HepG2 (cell line): ENCODE data around the gene SLC22A31. TPM values are rescaled to one million over a fixed set of nuclear protein-coding genes. Genes with fewer than 3 reads are reported as not detected.
A peak's percentile ranks its signal among the peaks of the same experiment; 100 is the strongest.

Experiments
- HNRNPLL ChIP-seq: fragments of 200-400 bp; formaldehyde crosslinking; IDR thresholded peaks from 2 replicates; pipeline ENCODE4 v1.6.1; 2017; ENCODE audit warnings: mild to moderate bottlenecking, low read depth, low read length; ENCODE audit not compliant: poor library complexity, severe bottlenecking
- POLR2A ChIP-seq, 2 experiments: IDR thresholded peaks; 2 replicates each; pipeline ENCODE4 v1.6.1; 2011; ENCODE audit warnings: low read depth in 2 of 2, low read length in 2 of 2, mild to moderate bottlenecking in 1 of 2, moderate library complexity in 1 of 2; ENCODE audit not compliant: insufficient read depth in 1 of 2
- RBM22 ChIP-seq: fragments of 200-400 bp; formaldehyde crosslinking; optimal IDR thresholded peaks from 2 replicates; pipeline ENCODE3; 2017; ENCODE audit warnings: mild to moderate bottlenecking, low read length, moderate library complexity
- SALL2 ChIP-seq: sonication (generic); formaldehyde crosslinking; IDR thresholded peaks from 2 replicates; pipeline ENCODE4 v1.8.1; 2023; ENCODE audit warnings: mild to moderate bottlenecking, missing genetic modification reagents, inconsistent platforms
- SRY ChIP-seq: sonication (generic); formaldehyde crosslinking; IDR thresholded peaks from 2 replicates; pipeline ENCODE4 v1.8.0; 2022; ENCODE audit warnings: mild to moderate bottlenecking, missing genetic modification reagents
- polyA plus RNA-seq, 8 experiments: library from polyadenylated mRNA; depleted of rRNA in 3 of 8; stranded (reverse) in 7 of 8; unstranded in 1 of 8; fragments of >200 nt; fragmentation: Illumina TruSeq in 4 of 8; extraction: Trizol in 4 of 8; gene quantifications; 2 replicates each; pipeline versions ENCODE4 v1.2.1 to v1.2.3, GENCODE V29; 2011 to 2016; ENCODE audit warnings: low read depth in 4 of 8, missing spikeins in 1 of 8, mixed read lengths in 1 of 8; ENCODE audit not compliant: insufficient read depth in 1 of 8
- total RNA-seq, 5 experiments: library from RNA; depleted of rRNA; stranded (reverse); fragments of >200 nt; fragmentation: Illumina TruSeq; extraction: Trizol; gene quantifications; 2 replicates each; pipeline ENCODE4 v1.2.3, GENCODE V29; 2016; ENCODE audit warnings: low read depth in 1 of 5
- TF ChIP-seq, protein P1 (sequence below): sonication (generic); formaldehyde crosslinking; IDR thresholded peaks from 2 replicates; pipeline ENCODE4 v1.8.1; 2023; ENCODE audit warnings: mild to moderate bottlenecking, missing genetic modification reagents
- TF ChIP-seq, protein P2 (sequence below): sonication (generic); formaldehyde crosslinking; IDR thresholded peaks from 2 replicates; pipeline ENCODE4 v1.4.0; 2020; ENCODE audit warnings: missing genetic modification reagents
- TF ChIP-seq, protein P3 (sequence below): sonication (generic); formaldehyde crosslinking; IDR thresholded peaks from 2 replicates; pipeline ENCODE4 v1.8.1; 2023; ENCODE audit warnings: mild to moderate bottlenecking, moderate library complexity, missing genetic modification reagents

SLC22A31 gene
- total and polyA plus RNA-seq, 2 of the 13 experiments (the other 11 are each of a cell fraction or from before 2014, with no cell fraction given) = 67.3 to 83.3 TPM

DNA sequence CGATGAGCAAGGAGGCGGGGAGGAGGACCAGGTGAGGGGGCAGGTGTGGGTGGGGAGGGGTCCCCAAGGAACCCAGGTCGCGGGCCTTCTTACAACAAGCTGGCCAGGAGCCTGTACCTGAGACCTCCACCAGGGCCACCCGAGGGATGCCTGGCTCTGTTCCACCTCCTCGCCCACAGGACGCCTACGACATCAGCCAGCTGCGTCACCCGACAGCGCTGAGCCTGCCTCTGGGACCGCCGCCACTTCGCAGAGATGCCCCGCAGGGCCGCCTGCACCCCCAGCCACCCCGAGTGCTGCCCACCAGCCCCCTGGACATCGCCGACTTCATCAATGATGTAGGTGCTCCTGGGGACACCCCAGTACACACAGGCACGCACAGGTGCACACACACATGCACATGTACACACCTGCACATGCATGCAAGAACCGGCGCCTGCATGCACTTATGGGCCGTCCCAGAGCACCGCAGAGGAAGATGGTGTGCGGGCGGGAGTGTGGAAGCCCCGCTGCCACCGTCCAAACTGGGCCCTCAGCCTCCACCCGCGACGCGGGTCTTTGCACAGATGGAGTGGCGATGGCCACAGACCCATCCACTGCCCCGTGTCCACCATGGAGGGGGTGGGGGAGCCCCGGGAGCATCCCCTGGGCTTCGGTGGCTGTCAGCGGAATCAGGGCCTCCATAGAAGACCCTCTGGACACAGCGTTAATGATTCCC is 6.6 kb downstream of the SLC22A31 start (continued):
- TF ChIP-seq, protein P1, sequence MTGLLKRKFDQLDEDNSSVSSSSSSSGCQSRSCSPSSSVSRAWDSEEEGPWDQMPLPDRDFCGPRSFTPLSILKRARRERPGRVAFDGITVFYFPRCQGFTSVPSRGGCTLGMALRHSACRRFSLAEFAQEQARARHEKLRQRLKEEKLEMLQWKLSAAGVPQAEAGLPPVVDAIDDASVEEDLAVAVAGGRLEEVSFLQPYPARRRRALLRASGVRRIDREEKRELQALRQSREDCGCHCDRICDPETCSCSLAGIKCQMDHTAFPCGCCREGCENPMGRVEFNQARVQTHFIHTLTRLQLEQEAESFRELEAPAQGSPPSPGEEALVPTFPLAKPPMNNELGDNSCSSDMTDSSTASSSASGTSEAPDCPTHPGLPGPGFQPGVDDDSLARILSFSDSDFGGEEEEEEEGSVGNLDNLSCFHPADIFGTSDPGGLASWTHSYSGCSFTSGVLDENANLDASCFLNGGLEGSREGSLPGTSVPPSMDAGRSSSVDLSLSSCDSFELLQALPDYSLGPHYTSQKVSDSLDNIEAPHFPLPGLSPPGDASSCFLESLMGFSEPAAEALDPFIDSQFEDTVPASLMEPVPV (CRISPR knock-in tag) = no peak
- peak; percentile 29 for TF ChIP-seq HNRNPLL
- TF ChIP-seq POLR2A (IDR thresholded peaks at IDR 0.05; ENCODE audit: insufficient read depth in 1 of 2, low read depth in 2 of 2, low read length in 2 of 2) = peak in 1 of 2 experiments; percentile 7; a peak in 1 of 4 replicates
- TF ChIP-seq SRY = 0 out of 2 replicates have a peak, but pooled peaks have one; percentile 50
- TF ChIP-seq, protein P2, sequence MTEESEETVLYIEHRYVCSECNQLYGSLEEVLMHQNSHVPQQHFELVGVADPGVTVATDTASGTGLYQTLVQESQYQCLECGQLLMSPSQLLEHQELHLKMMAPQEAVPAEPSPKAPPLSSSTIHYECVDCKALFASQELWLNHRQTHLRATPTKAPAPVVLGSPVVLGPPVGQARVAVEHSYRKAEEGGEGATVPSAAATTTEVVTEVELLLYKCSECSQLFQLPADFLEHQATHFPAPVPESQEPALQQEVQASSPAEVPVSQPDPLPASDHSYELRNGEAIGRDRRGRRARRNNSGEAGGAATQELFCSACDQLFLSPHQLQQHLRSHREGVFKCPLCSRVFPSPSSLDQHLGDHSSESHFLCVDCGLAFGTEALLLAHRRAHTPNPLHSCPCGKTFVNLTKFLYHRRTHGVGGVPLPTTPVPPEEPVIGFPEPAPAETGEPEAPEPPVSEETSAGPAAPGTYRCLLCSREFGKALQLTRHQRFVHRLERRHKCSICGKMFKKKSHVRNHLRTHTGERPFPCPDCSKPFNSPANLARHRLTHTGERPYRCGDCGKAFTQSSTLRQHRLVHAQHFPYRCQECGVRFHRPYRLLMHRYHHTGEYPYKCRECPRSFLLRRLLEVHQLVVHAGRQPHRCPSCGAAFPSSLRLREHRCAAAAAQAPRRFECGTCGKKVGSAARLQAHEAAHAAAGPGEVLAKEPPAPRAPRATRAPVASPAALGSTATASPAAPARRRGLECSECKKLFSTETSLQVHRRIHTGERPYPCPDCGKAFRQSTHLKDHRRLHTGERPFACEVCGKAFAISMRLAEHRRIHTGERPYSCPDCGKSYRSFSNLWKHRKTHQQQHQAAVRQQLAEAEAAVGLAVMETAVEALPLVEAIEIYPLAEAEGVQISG = 0 out of 2 replicates have a peak, but pooled peaks have one; percentile 40
- peak; percentile 60 for TF ChIP-seq RBM22
- TF ChIP-seq, protein P3, sequence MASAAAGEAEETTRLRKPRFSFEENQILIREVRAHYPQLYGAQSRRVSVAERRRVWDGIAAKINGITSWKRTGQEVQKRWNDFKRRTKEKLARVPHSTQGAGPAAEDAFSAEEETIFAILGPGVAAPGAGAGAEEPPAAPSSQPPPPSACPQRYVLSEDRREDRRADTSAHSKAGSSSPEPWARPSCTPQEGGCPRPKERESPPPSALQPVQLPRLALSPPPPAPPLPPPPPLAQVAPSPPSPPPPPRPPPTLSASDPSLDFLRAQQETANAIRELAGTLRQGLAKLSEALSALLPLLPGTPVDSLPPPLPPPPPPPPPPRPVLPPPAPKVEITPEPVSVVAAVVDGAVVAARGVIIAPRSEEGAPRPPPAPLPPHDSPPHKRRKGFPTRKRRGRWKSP (CRISPR knock-in tag) = no peak
- 0 out of 2 replicates have a peak, but pooled peaks have one; percentile 37 for TF ChIP-seq SALL2 (CRISPR knock-in tag)
